RPMI7951 (cell line): ENCODE data around the gene SMYD3. TPM values are rescaled to one million over a fixed set of nuclear protein-coding genes. Genes with fewer than 3 reads are reported as not detected.

Experiments
- DNase-seq: peaks from one replicate; pipeline ENCODE4 v3.0.0-alpha.2; 2012; ENCODE audit warnings: low read depth
- total RNA-seq: library from RNA; depleted of rRNA; stranded (reverse); fragments of >200 nt; shearing (Covaris generic); gene quantifications from 2 replicates; pipeline ENCODE4 v1.2.3, GENCODE V29; 2014

The SMYD3 gene
- total RNA-seq, 1 experiment from 2014 or later, result 33.9 TPM

GRCh38 chr1:246470585-246470984 is 36.5 kb downstream of the SMYD3 start:
- no peak for DNase-seq

- no peak for DNase-seq
Observed at GRCh38 chr1:246462986-246463385, 44.1 kb downstream of the SMYD3 start.

GRCh38 chr1:246460406-246460805 is 46.7 kb downstream of the SMYD3 start:
- no peak for DNase-seq

- DNase-seq, result no peak
Observed at GRCh38 chr1:246459221-246459620, 47.9 kb downstream of the SMYD3 start.

GRCh38 chr1:246455476-246455875 is 51.6 kb downstream of the SMYD3 start:
- DNase-seq, result no peak

GRCh38 chr1:246454655-246455054 is 52.4 kb downstream of the SMYD3 start:
- DNase-seq, result no peak

- peak; percentile 35 for DNase-seq
Observed at GRCh38 chr1:246450611-246451251, 56.3 kb downstream of the SMYD3 start.

- DNase-seq, result no peak
Observed at GRCh38 chr1:246448373-246448772, 58.7 kb downstream of the SMYD3 start.

- no peak for DNase-seq
Observed at GRCh38 chr1:246447501-246447900, 59.6 kb downstream of the SMYD3 start.

- no peak for DNase-seq
Observed at GRCh38 chr1:246445503-246445902, 61.6 kb downstream of the SMYD3 start.

GRCh38 chr1:246444617-246445016 is 62.5 kb downstream of the SMYD3 start:
- no peak for DNase-seq

- DNase-seq, result no peak
Observed at GRCh38 chr1:246437961-246438360, 69.1 kb downstream of the SMYD3 start.

GRCh38 chr1:246435421-246436041 is 71.5 kb downstream of the SMYD3 start:
- peak; percentile 28 for DNase-seq

GRCh38 chr1:246434335-246434734 is 72.7 kb downstream of the SMYD3 start:
- DNase-seq, result no peak

GRCh38 chr1:246428542-246429308 is 78.4 kb downstream of the SMYD3 start:
- DNase-seq, result peak; percentile 89

GRCh38 chr1:246427611-246428010 is 79.5 kb downstream of the SMYD3 start:
- DNase-seq, result peak; percentile 53

- DNase-seq, result no peak
Observed at GRCh38 chr1:246425895-246426294, 81.2 kb downstream of the SMYD3 start.

GRCh38 chr1:246425139-246425794 is 81.8 kb downstream of the SMYD3 start:
- no peak for DNase-seq

GRCh38 chr1:246420300-246420699 is 86.8 kb downstream of the SMYD3 start:
- no peak for DNase-seq

GRCh38 chr1:246418565-246419312 is 88.3 kb downstream of the SMYD3 start:
- DNase-seq, result no peak

- no peak for DNase-seq
Observed at GRCh38 chr1:246417813-246418564, 89.1 kb downstream of the SMYD3 start.
